Endometrium (tissue), 2 donors: ENCODE results near the gene ADAMTS12.

Source experiments
- FAIRE-seq: peaks from 2 replicates; lab custom pipeline; 2012; peaks lifted over from hg19 to GRCh38; lab: Jason Lieb, UNC
- donor health status: control.
- donor health status: control.

Gene ADAMTS12

GRCh38 chr5:33474931-33475499, 416.8 kb downstream of the ADAMTS12 start:
- FAIRE-seq = no peak

- no peak for FAIRE-seq
These were observed 417.8 kb downstream of the ADAMTS12 start for GRCh38 chr5:33474004-33474403.
